AG09319 (cell line): ENCODE data around the gene CCNL2.

Experiments
- DNase-seq: peaks from one replicate; pipeline ENCODE4 v3.0.0-alpha.2; 2010; ENCODE audit warnings: low read depth; ENCODE audit errors: extremely low read depth
- CTCF ChIP-seq: IDR thresholded peaks from 2 replicates; pipeline ENCODE4 v1.5.1; 2011; ENCODE audit warnings: low read depth, mild to moderate bottlenecking, inconsistent platforms, low read length, moderate library complexity

Gene CCNL2

GRCh38 chr1:1395166-1395565 lies 4.0 kb downstream of the CCNL2 start:
- no peak for TF ChIP-seq CTCF
- no peak for DNase-seq

- no peak for TF ChIP-seq CTCF
- no peak for DNase-seq
Observed at GRCh38 chr1:1394116-1394515, 5.0 kb downstream of the CCNL2 start.

DNA sequence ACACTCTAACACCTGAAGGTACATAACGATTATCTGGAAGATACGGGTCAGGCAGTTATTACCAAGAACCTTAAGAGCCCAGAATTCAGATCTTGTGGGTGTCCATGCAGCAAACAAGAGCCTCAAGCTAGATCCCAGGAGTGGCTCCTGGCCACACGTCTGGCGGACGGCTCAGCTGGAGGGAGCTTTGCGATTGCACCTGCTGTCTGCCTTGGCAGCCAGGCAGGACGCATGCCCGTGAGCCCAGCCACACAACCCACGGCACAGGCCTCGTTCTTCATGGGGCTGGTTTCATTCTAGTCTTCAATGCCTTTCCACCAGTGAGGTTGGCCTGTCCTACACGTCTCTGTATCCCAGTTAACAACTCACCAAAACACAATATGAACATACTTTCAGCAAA lies 5.7 kb downstream of the CCNL2 start:
- DNase-seq = no peak
- no peak for TF ChIP-seq CTCF

- TF ChIP-seq CTCF = no peak
- DNase-seq = no peak
Observed at GRCh38 chr1:1393014-1393413, 6.1 kb downstream of the CCNL2 start.

- no peak for TF ChIP-seq CTCF
Observed at GRCh38 chr1:1391225-1391624, 7.9 kb downstream of the CCNL2 start.

GRCh38 chr1:1390675-1391074 lies 8.5 kb downstream of the CCNL2 start:
- no peak for DNase-seq
- TF ChIP-seq CTCF = no peak

More at GRCh38 chr1:1391225-1391624, 7.9 kb downstream of the CCNL2 start:
- DNase-seq = no peak

- TF ChIP-seq CTCF = no peak
- no peak for DNase-seq
Observed at GRCh38 chr1:1388078-1388472, 11.1 kb downstream of the CCNL2 start.
